Kidney capillary endothelial cell (primary cell): ENCODE results near the gene PLPP7.
A peak's percentile ranks its signal among the peaks of the same experiment; 100 is the strongest.
"Not testable (repeated sequence)": the region's sequence is repeated elsewhere in the genome, so short reads cannot be mapped to it uniquely, and the experiment has no call there.

Experiments used
- DNase-seq: peaks from one replicate; pipeline ENCODE4 v3.0.0-alpha.2; 2018; ENCODE audit warnings: low spot score

Gene PLPP7

GRCh38 chr9:131289301-131290035 lies at the start of gene PLPP7:
PLPP7 (plus strand) TSS chr9:131289723; CDS start chr9:131289998, 275 bp downstream.
- no peak for DNase-seq

GRCh38 chr9:131240047-131240921 lies 49.2 kb upstream of the PLPP7 start:
- DNase-seq, result peak; percentile 16

DNA sequence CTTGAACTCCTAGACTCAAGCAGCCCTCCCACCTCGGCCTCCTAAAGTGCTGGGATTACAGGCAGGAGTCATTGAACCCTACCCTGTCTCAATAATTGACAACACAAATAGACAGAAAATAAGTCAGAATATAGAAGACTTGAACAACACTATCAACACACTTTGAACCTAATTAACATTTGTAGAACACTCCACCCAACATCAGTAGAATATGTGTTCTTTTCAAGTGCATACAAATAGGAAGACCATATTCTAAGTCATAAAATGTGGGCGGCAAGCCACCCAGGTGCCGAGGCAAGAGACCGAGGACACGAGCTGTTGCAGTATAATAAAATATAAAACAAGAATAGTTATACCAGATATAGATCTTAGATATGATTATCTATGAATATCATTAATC lies 45.2 kb upstream of the PLPP7 start:
- not testable (repeated sequence) for DNase-seq

DNA sequence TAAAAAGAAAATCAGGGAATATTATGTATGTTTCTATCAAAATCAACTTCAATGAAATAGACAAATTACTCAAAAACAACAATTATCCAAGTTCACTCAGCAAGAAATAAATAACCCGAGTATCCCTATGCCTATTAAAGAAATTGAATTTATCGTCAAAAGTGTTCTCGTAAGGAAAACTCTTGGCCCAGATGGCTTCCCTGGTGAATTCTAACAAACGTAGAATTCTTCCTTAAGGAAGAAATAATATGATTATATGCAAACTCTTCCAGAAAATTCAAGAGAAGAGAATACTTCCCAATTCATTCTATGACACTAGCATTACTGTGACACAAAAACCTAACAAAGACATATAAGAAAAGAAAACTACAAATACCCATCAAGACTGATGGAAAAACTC lies 42.9 kb upstream of the PLPP7 start:
- DNase-seq, result no peak

- no peak for DNase-seq
Measured at GRCh38 chr9:131252120-131252519, 37.4 kb upstream of the PLPP7 start.

GRCh38 chr9:131253891-131254491 lies 35.5 kb upstream of the PLPP7 start:
- DNase-seq, result no peak

GRCh38 chr9:131254626-131255025 lies 34.9 kb upstream of the PLPP7 start:
- no peak for DNase-seq

DNA sequence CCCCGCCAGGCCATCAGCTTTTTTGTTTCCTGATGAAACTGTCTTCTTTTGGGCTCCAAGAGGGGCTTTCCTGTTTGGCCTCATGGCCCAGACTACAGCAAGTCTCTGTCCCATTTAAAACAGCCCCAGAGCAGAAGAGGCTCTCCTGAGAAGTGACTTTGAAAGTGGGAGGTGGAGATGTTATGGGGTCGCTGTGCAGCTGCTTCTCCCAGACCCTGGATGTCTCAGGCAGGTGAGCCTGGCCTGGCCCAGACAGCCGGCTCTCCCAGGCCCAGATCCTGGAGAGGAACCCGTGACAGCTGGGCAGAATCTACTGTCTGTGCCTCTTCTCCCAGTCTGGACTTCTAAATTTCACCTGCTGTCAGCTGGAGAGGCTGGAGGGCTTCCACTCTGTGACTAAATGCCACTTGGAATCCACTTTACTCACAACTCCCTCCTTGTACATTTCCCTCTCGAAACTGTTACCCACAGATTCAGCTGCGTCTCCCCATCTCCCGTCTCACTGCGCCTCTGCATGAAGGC lies 33.8 kb upstream of the PLPP7 start:
- no peak for DNase-seq

DNA sequence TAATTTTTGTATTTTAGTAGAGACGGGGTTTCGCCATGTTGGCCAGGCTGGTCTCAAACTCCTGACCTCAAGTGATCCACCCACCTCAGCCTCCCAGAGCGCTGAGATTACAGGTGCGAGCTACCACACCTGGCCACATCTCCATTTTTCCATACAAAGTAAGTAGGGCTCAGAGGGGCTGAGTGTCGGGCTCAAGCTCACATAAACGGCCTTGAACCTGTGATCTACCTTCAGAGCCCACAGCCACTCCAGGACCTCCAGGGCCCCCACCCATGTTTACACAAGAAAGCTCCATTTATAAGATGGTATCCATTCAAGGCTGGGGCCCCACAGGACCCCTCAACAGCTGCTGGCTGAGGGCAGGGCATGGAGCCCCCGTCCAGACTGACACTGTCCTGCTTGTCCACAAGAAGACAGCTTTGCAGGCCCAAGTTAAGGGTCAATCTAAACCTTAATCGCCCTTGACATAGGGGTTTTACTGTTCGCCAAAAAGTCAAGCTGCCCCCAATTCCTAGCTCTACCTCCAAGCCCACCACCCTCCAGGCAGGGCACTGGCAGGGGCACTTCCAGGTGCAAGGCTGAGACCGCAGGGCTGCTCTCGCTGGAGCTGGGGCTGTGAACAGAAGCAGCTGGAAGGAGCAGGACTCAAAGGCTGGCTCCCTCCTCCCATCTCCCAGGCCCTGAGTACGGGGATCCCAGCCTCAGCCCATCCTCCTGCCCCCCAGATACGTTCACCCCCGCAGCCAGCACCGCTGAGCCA lies 32.1 kb upstream of the PLPP7 start:
- no peak for DNase-seq

DNA sequence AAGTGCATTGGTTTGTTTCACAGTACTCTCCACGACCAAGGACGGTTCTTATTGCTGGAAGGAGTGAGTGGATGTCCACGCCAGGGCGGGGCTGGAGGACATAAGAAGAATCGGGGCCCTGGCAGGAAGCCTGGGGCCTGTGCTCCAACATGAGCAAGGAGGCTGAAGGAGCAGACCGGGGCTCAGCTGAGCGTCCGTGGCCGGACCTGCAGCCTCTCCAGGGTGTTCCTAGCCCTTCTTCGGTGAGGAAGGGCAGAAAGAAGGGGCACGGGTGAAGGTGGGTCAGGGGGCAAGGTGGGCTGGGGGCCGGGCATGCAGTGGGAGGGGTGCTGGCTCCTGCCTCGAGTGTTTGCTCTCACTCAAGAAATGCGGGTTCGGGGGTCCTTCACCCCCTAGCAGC lies 31.3 kb upstream of the PLPP7 start:
- no peak for DNase-seq

DNA sequence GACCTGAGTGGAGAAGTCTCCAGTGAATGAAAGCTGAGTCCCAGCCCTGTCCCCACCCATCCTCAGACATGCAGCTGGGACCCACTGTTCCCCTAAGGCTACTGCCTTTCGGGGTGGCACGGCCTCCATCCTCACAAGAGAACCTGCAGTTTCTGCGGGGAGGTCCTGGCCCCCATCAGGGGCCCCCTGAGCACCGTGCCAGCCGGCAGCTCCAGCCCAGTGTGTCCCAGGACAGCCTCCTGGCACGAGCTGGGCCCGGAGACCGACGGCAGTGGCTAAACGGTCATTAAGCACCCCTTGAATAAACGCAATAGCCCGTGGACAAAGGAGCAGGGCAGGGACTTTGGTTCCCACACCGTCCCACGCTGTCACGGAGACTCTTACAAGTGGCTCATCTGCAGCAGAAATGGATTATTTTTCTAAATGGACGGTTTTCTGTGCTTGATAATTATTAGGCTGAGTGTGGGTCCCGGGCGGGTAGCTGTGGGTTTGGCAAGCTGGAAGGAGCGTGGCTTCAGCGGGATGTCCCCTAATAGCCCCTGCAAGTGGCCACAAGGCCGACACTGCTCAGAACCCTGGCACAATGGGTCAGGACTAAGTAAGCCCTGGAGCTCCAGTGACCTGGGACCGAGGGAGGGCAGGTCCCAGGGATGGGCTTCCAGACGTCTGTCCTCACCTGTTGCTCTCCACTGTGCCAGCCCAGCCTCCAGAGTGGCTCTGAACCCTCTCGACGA lies 30.7 kb upstream of the PLPP7 start:
- DNase-seq, result no peak

- DNase-seq, result no peak
Measured at GRCh38 chr9:131259432-131259898, 30.1 kb upstream of the PLPP7 start.

- no peak for DNase-seq
Measured at GRCh38 chr9:131259916-131260597, 29.5 kb upstream of the PLPP7 start.

GRCh38 chr9:131260751-131261452 lies 28.6 kb upstream of the PLPP7 start:
- DNase-seq, result no peak

DNA sequence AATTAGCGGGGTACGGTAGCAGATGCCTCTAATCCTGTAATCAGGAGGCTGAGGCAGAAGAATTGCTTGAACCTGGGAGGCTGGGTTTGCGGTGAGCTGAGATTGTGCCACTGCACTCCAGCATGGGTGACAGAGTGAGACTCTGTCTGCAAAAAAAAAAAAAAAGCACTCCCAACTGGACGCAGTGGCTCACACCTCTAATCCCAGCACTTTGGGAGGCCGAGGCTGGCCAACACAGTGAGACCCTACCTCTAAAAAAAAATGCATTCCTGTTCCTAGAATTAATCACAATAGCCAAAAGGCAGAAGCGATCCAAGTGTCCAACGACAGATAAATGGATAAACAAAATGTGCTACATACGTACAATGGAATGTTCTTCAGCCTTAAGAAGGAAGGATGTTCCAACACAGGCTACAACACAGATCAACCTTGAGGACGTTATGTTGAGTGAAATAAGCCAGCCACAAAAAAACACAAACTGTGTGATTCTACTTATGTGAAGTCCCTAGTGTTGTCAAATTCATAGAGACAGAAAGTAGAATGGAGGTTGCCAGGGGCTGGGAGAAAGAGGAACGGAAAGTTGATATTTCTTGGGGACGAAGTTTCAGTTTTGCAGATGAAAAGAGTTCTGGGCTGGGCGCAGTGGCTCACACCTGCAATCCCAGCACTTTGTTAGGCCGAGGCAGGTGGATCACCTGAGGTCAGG lies 27.0 kb upstream of the PLPP7 start:
- DNase-seq, result no peak

GRCh38 chr9:131263033-131263343 lies 26.5 kb upstream of the PLPP7 start:
- DNase-seq, result not testable (repeated sequence)

GRCh38 chr9:131263701-131264100 lies 25.8 kb upstream of the PLPP7 start:
- DNase-seq, result no peak

DNA sequence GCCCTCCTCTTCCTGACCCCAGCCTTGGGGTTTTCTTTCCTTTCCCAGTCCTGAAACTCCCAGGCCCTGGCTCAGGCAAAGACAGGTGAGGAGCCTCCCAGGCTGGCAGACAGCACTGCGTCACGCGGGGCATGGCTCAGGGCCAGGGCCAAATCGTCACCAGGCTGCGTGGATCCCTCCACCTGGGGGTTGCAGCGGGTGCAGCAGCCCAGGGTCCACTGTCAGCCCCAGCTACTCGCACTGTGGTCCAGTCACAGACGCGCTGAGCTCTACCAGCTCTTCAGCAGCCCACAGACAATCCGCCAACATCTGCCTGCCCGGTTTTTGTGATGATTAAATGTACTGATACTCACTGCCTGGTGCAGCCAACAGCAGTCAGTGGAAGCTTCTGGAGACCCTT lies 25.3 kb upstream of the PLPP7 start:
- no peak for DNase-seq
